A204.1 (cell line): ENCODE data around the gene HSD17B8.

Experiments
- FAIRE-seq: peaks from 2 replicates; lab custom pipeline; 2012; peaks lifted over from hg19 to GRCh38; lab: Jason Lieb, UNC

Gene HSD17B8

GRCh38 chr6:33171880-33172687 is 32.4 kb upstream of the HSD17B8 start:
- FAIRE-seq, result no peak

GRCh38 chr6:33172688-33173534 is 31.5 kb upstream of the HSD17B8 start:
- no peak for FAIRE-seq

GRCh38 chr6:33173535-33174180 is 30.8 kb upstream of the HSD17B8 start:
- FAIRE-seq, result no peak

- FAIRE-seq, result no peak
These were observed 29.7 kb upstream of the HSD17B8 start for GRCh38 chr6:33174784-33175183.

- no peak for FAIRE-seq
These were observed 28.9 kb upstream of the HSD17B8 start for GRCh38 chr6:33175436-33176069.

GRCh38 chr6:33176906-33177305 is 27.5 kb upstream of the HSD17B8 start:
- no peak for FAIRE-seq

GRCh38 chr6:33177552-33178446 is 26.7 kb upstream of the HSD17B8 start:
- no peak for FAIRE-seq

- no peak for FAIRE-seq
These were observed 25.5 kb upstream of the HSD17B8 start for GRCh38 chr6:33178755-33179475.

- no peak for FAIRE-seq
These were observed 23.3 kb upstream of the HSD17B8 start for GRCh38 chr6:33181141-33181540.

- FAIRE-seq, result no peak
These were observed 21.3 kb upstream of the HSD17B8 start for GRCh38 chr6:33183071-33183683.

- no peak for FAIRE-seq
These were observed 19.3 kb upstream of the HSD17B8 start for GRCh38 chr6:33185190-33185589.

- no peak for FAIRE-seq
These were observed 18.7 kb upstream of the HSD17B8 start for GRCh38 chr6:33185654-33186187.

- FAIRE-seq, result no peak
These were observed 16.6 kb upstream of the HSD17B8 start for GRCh38 chr6:33187809-33188208.

- FAIRE-seq, result no peak
These were observed 15.3 kb upstream of the HSD17B8 start for GRCh38 chr6:33189164-33189563.

- no peak for FAIRE-seq
These were observed 14.6 kb upstream of the HSD17B8 start for GRCh38 chr6:33189625-33190448.

- FAIRE-seq, result no peak
These were observed 13.8 kb upstream of the HSD17B8 start for GRCh38 chr6:33190504-33191107.

- no peak for FAIRE-seq
These were observed 12.9 kb upstream of the HSD17B8 start for GRCh38 chr6:33191383-33192104.

- no peak for FAIRE-seq
These were observed 12.3 kb upstream of the HSD17B8 start, which contains the start of gene COL11A2 for GRCh38 chr6:33192105-33192646. Gene COL11A2 (minus strand): TSS chr6:33192467. CDS start chr6:33192240, 227 bp downstream.
